ENCODE results near the gene DDX25.

Gene DDX25

GRCh38 chr11:125932301-125932700 lies 28.0 kb downstream of the DDX25 start:
- Histone ChIP-seq H3K4me1 (ENCODE audit: insufficient read depth, low read length) (no peaks in the 10 kb centered on the region), H3K4me3 (ENCODE audit: low read length) (no peak overlapping the region), H3K36me3 (ENCODE audit: insufficient read depth, low read length) (no peaks in the 10 kb centered on the region), H3K27me3 (ENCODE audit: insufficient read depth, low read length) (peaks cover 11% of the 10 kb centered on the region), H2AFZ (ENCODE audit: low read depth, low read length) (no peak overlapping the region), H3K9me3 (ENCODE audit: low read length) (no peaks in the 10 kb centered on the region)

DNA sequence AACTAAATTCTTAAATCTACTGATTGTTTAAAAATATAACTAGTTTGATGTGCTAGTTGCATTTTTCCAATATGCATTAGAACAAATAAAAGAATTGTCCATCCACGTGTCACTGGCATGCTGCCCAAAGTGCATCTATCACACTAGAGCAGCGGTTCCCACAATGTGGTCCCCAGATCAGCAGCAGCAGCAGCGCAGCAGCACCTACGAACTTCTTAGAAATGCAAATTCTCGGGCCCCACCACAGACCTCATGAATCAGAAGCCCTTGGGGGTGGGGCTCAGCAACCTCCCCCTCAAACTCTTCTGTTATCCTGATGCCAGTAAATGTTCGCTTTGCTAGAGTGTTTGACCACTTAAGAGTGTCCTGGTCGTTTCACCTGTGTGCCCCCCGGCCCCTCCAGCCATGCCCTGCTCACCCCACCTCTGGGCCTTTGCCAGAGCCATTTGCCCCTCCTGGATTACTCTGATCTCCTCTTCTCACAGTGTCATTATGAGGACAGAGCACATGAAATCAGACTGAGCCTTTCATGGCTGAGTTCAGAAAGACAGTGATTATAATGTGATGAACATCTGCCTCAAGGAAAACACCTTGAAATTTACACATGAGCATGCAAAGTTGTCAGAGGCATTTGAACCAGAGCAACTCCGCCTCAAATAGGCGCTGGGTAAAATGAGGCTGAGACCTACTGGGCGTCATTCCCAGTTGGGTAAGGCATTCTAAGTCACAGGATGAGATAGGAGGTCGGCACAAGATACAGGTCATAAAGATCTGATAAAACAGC lies 28.9 kb downstream of the DDX25 start:
- no peaks in the 10 kb centered on the region for H3K36me3 ChIP-seq (ENCODE audit: insufficient read depth, low read length)
- H3K9me3 ChIP-seq (ENCODE audit: low read length), result no peaks in the 10 kb centered on the region
- H3K4me1 ChIP-seq (ENCODE audit: insufficient read depth, low read length), result no peaks in the 10 kb centered on the region
- no peak overlapping the region for H3K4me3 ChIP-seq (ENCODE audit: low read length)
- H2AFZ ChIP-seq (ENCODE audit: low read depth, low read length), result no peak overlapping the region
- peaks cover 11% of the 10 kb centered on the region for H3K27me3 ChIP-seq (ENCODE audit: insufficient read depth, low read length)

DNA sequence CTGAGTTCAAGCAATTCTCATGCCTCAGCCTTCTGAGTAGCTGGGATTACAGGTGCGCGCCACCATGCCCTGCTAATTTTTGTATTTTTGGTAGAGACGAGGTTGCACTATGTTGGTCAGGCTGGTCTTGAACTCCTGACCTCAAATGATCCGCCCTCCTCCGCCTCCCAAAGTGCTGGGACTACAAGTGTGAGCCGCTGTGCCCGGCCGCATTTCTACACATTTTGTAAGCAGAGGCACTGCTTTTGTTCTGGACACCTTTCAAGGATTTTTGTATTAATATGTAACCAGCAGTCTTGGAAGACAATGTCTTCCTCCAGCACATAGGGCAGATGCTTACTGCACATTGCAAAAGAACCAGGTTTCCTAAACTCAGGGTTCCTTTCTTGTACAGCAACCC lies 30.2 kb downstream of the DDX25 start:
- H3K36me3 ChIP-seq (ENCODE audit: insufficient read depth, low read length), result no peaks in the 10 kb centered on the region
- H3K4me3 ChIP-seq (ENCODE audit: low read length), result no peak overlapping the region
- no peaks in the 10 kb centered on the region for H3K9me3 ChIP-seq (ENCODE audit: low read length)
- H3K27me3 ChIP-seq (ENCODE audit: insufficient read depth, low read length), result peaks cover 11% of the 10 kb centered on the region
- H2AFZ ChIP-seq (ENCODE audit: low read depth, low read length), result no peak overlapping the region
- peaks cover 11% of the 10 kb centered on the region for H3K4me1 ChIP-seq (ENCODE audit: insufficient read depth, low read length)

GRCh38 chr11:125935056-125935455 lies 30.7 kb downstream of the DDX25 start:
- Histone ChIP-seq H3K4me3 (ENCODE audit: low read length) (no peak overlapping the region), H3K4me1 (ENCODE audit: insufficient read depth, low read length) (peaks cover 11% of the 10 kb centered on the region), H3K27me3 (ENCODE audit: insufficient read depth, low read length) (peaks cover 11% of the 10 kb centered on the region), H3K9me3 (ENCODE audit: low read length) (no peaks in the 10 kb centered on the region), H2AFZ (ENCODE audit: low read depth, low read length) (no peak overlapping the region), H3K36me3 (ENCODE audit: insufficient read depth, low read length) (no peaks in the 10 kb centered on the region)

- Histone ChIP-seq H3K4me1 (ENCODE audit: insufficient read depth, low read length) (peaks cover 11% of the 10 kb centered on the region), H3K27me3 (ENCODE audit: insufficient read depth, low read length) (peaks cover 11% of the 10 kb centered on the region), H3K4me3 (ENCODE audit: low read length) (no peak overlapping the region), H3K9me3 (ENCODE audit: low read length) (no peaks in the 10 kb centered on the region), H2AFZ (ENCODE audit: low read depth, low read length) (no peak overlapping the region), H3K36me3 (ENCODE audit: insufficient read depth, low read length) (no peaks in the 10 kb centered on the region)
These were observed 31.4 kb downstream of the DDX25 start for GRCh38 chr11:125935618-125936199.

DNA sequence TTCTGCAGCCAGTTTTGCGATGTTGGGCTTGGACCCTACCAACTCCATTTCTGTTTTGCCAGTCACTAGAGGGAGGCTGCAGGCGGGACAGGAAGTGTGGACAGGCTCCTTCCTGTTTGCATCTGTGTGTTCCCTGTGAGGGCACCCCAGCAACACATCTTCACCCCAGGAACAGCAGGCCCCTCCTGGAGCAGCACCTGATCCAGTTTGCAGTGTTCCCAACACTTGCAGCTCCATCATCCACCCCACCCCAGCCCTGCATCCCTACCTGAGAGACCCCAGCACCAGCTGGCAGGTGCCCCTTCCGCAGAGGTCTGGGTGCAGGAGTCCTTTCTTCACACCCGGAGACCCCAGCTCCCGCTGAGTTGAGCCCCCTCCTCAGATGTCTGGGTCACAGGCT lies 34.1 kb downstream of the DDX25 start:
- no peak overlapping the region for H3K4me3 ChIP-seq (ENCODE audit: low read length)
- H3K27me3 ChIP-seq (ENCODE audit: insufficient read depth, low read length), result no peaks in the 10 kb centered on the region
- H3K9me3 ChIP-seq (ENCODE audit: low read length), result no peaks in the 10 kb centered on the region
- peaks cover 11% of the 10 kb centered on the region for H3K4me1 ChIP-seq (ENCODE audit: insufficient read depth, low read length)
- H3K36me3 ChIP-seq (ENCODE audit: insufficient read depth, low read length), result no peaks in the 10 kb centered on the region
- no peak overlapping the region for H2AFZ ChIP-seq (ENCODE audit: low read depth, low read length)

- Histone ChIP-seq H3K36me3 (ENCODE audit: insufficient read depth, low read length) (no peaks in the 10 kb centered on the region), H3K9me3 (ENCODE audit: low read length) (no peaks in the 10 kb centered on the region), H2AFZ (ENCODE audit: low read depth, low read length) (no peak overlapping the region)
These were observed 34.8 kb downstream of the DDX25 start for GRCh38 chr11:125939081-125939521.

GRCh38 chr11:125940145-125940544 lies 35.8 kb downstream of the DDX25 start:
- Histone ChIP-seq H2AFZ (ENCODE audit: low read depth, low read length) (no peak overlapping the region), H3K9me3 (ENCODE audit: low read length) (no peaks in the 10 kb centered on the region), H3K4me1 (ENCODE audit: insufficient read depth, low read length) (peaks cover 11% of the 10 kb centered on the region), H3K4me3 (ENCODE audit: low read length) (no peak overlapping the region), H3K36me3 (ENCODE audit: insufficient read depth, low read length) (no peaks in the 10 kb centered on the region), H3K27me3 (ENCODE audit: insufficient read depth, low read length) (no peaks in the 10 kb centered on the region)

More at GRCh38 chr11:125939081-125939521, 34.8 kb downstream of the DDX25 start:
- H3K4me1 ChIP-seq (ENCODE audit: insufficient read depth, low read length), result peaks cover 11% of the 10 kb centered on the region
- H3K27me3 ChIP-seq (ENCODE audit: insufficient read depth, low read length), result no peaks in the 10 kb centered on the region
- no peak overlapping the region for H3K4me3 ChIP-seq (ENCODE audit: low read length)

DNA sequence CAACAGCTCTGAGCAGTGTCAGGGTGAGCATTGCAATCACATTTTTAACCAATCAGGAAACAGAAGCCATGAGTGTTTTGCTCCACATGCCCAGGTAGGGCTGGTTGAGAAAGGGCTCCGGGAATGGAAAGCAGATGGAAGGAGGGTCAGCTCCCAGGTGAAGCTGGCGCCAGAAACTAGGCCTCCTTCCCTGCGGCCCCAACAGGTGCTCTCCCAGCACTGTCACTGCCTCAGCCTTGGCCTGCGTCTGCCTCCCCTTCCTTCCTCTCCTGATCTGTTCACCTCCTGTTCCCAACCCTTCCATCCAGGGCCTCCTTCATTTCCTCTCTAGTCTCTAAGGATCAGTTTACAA lies 36.9 kb downstream of the DDX25 start:
- Histone ChIP-seq H3K36me3 (ENCODE audit: insufficient read depth, low read length) (no peaks in the 10 kb centered on the region), H2AFZ (ENCODE audit: low read depth, low read length) (no peak overlapping the region), H3K4me3 (ENCODE audit: low read length) (no peak overlapping the region)

GRCh38 chr11:125941619-125942611 lies 37.6 kb downstream of the DDX25 start:
- Histone ChIP-seq H3K4me1 (ENCODE audit: insufficient read depth, low read length) (peaks cover 11% of the 10 kb centered on the region), H2AFZ (ENCODE audit: low read depth, low read length) (no peak overlapping the region), H3K4me3 (ENCODE audit: low read length) (no peak overlapping the region), H3K36me3 (ENCODE audit: insufficient read depth, low read length) (no peaks in the 10 kb centered on the region), H3K9me3 (ENCODE audit: low read length) (no peaks in the 10 kb centered on the region), H3K27me3 (ENCODE audit: insufficient read depth, low read length) (no peaks in the 10 kb centered on the region)

More for the DNA sequence above, 36.9 kb downstream of the DDX25 start:
- Histone ChIP-seq H3K9me3 (ENCODE audit: low read length) (no peaks in the 10 kb centered on the region), H3K27me3 (ENCODE audit: insufficient read depth, low read length) (no peaks in the 10 kb centered on the region), H3K4me1 (ENCODE audit: insufficient read depth, low read length) (peaks cover 11% of the 10 kb centered on the region)

- no peaks in the 10 kb centered on the region for H3K27me3 ChIP-seq (ENCODE audit: insufficient read depth, low read length)
- H3K4me1 ChIP-seq (ENCODE audit: insufficient read depth, low read length), result peaks cover 11% of the 10 kb centered on the region
- no peaks in the 10 kb centered on the region for H3K36me3 ChIP-seq (ENCODE audit: insufficient read depth, low read length)
- H3K4me3 ChIP-seq (ENCODE audit: low read length), result no peak overlapping the region
- no peak overlapping the region for H2AFZ ChIP-seq (ENCODE audit: low read depth, low read length)
- H3K9me3 ChIP-seq (ENCODE audit: low read length), result no peaks in the 10 kb centered on the region
These were observed 38.6 kb downstream of the DDX25 start for GRCh38 chr11:125942771-125943428.

GRCh38 chr11:125943661-125944349 lies 39.5 kb downstream of the DDX25 start:
- Histone ChIP-seq H3K9me3 (ENCODE audit: low read length) (no peaks in the 10 kb centered on the region), H3K36me3 (ENCODE audit: insufficient read depth, low read length) (no peaks in the 10 kb centered on the region), H3K4me3 (ENCODE audit: low read length) (no peak overlapping the region), H2AFZ (ENCODE audit: low read depth, low read length) (no peak overlapping the region), H3K4me1 (ENCODE audit: insufficient read depth, low read length) (peaks cover 7% of the 10 kb centered on the region), H3K27me3 (ENCODE audit: insufficient read depth, low read length) (no peaks in the 10 kb centered on the region)

All from neuron (in vitro differentiated cells).